K562 (cell line): Measurements from ENCODE around the gene CCDC69.

Experiments
- ARHGAP35 ChIP-seq: fragments of 450-650 bp; IDR thresholded peaks from 2 replicates; pipeline ENCODE4 v1.6.1; 2018; ENCODE audit not compliant: partially characterized antibody
- MYNN ChIP-seq, 2 experiments: sonication (generic); formaldehyde crosslinking in 1 of 2; IDR thresholded peaks; 2 replicates each; pipeline versions ENCODE4 v1.5.0 to v1.6.1; 2016 to 2020; ENCODE audit warnings: antibody characterized with exemption in 1 of 2, missing genetic modification reagents in 1 of 2
- NONO ChIP-seq, 2 experiments: fragments of 200-400 bp in 1 of 2; fragments of 450-650 bp in 1 of 2; formaldehyde crosslinking in 1 of 2; IDR thresholded peaks; 2 replicates each; pipeline ENCODE4 v1.6.1; 2017; ENCODE audit warnings: low read depth in 2 of 2, mild to moderate bottlenecking in 2 of 2, moderate library complexity in 2 of 2, low read length in 1 of 2
- SOX6 ChIP-seq: fragments of 450-650 bp; IDR thresholded peaks from 2 replicates; pipeline ENCODE4 v1.6.1; 2014; ENCODE audit warnings: mild to moderate bottlenecking
- TCF7L2 ChIP-seq: fragments of 150-350 bp; IDR thresholded peaks from 2 replicates; pipeline ENCODE4 v1.6.1; 2016; ENCODE audit warnings: low read depth, mild to moderate bottlenecking, low read length, moderate library complexity
- ZNF121 ChIP-seq: sonication (generic); formaldehyde crosslinking; conservative IDR thresholded peaks from 2 replicates; pipeline ENCODE4 v1.8.0; 2022; ENCODE audit warnings: missing genetic modification reagents
- TF ChIP-seq, protein P1 (sequence below): IDR thresholded peaks from 2 replicates; pipeline ENCODE4 v1.6.1; 2012; ENCODE audit warnings: low read depth, low read length, improper control_type of control experiment, borderline replicate concordance
- TF ChIP-seq, protein P2 (sequence below): sonication (generic); formaldehyde crosslinking; IDR thresholded peaks from 2 replicates; pipeline ENCODE4 v1.8.1; 2023; ENCODE audit warnings: missing genetic modification reagents, mild to moderate bottlenecking, borderline replicate concordance
- TF ChIP-seq, protein P3 (sequence below), 3 experiments: IDR thresholded peaks in 2 of 3; conservative IDR thresholded peaks in 1 of 3; 2 replicates each; pipeline ENCODE4 v1.5.1; 2011 to 2012; ENCODE audit warnings: low read length in 3 of 3, mild to moderate bottlenecking in 3 of 3, control low read depth in 2 of 3, improper control_type of control experiment in 1 of 3, inconsistent platforms in 1 of 3, low read depth in 1 of 3, mixed read lengths in 1 of 3, moderate library complexity in 1 of 3; ENCODE audit not compliant: insufficient read depth in 2 of 3
- TF ChIP-seq, protein P4 (sequence below), 2 experiments: IDR thresholded peaks; 2 replicates each; pipeline ENCODE4 v1.6.1; 2011; ENCODE audit warnings: borderline replicate concordance in 1 of 2, control low read depth in 1 of 2, low read depth in 1 of 2, low read length in 1 of 2, mild to moderate bottlenecking in 1 of 2, mixed read lengths in 1 of 2, moderate library complexity in 1 of 2; ENCODE audit not compliant: insufficient read depth in 1 of 2, insufficient read length in 1 of 2, poor library complexity in 1 of 2, severe bottlenecking in 1 of 2; ENCODE audit errors: extremely low read depth in 1 of 2

DNA sequence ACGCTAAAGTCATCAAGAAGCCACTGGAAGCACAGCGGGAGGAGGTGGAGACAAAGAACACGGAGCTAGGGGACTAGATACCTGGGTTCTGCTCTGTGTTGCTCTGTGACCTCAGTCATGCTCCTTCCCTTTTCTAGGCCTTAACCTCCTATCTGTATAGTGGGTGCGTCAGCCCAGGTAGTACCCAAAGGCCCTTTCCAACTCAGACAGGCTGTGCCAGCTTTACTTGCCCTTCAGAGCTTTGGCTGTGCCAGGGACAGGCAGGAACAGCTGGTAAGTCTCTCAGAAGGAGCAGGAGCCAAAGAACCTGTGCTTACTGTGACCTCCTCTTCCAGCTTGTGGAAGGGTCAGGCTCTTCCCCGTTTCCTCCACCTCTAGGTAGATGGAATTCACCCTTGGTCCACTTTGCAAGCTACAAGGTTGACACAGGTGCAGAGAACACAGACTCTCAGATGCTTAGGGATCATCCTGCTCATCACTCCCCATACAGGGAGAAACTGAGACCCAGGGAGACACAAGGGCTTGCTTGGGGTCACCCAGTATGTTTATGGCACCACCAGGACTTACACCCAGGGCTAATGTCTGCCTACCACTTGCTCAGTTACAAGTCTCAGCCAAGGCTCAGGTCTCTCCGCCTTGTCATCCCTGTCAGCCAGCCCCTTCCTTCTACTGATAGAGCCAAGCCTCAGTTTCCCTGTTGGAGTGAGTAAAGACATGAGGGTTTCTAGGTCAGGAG lies 1.7 kb downstream of the CCDC69 start:
- TF ChIP-seq MYNN (IDR thresholded peaks at IDR 0.05) (no peak), MYNN (CRISPR knock-in tag; IDR thresholded peaks at IDR 0.05) (no peak), ZNF121 (CRISPR knock-in tag) (no peak), ARHGAP35 (no peak), SOX6 (no peak), NONO (IDR thresholded peaks at IDR 0.05; ENCODE audit: low read depth in 2 of 2, low read length in 1 of 2) (no peak), TCF7L2 (no peak)
- TF ChIP-seq, protein P1, sequence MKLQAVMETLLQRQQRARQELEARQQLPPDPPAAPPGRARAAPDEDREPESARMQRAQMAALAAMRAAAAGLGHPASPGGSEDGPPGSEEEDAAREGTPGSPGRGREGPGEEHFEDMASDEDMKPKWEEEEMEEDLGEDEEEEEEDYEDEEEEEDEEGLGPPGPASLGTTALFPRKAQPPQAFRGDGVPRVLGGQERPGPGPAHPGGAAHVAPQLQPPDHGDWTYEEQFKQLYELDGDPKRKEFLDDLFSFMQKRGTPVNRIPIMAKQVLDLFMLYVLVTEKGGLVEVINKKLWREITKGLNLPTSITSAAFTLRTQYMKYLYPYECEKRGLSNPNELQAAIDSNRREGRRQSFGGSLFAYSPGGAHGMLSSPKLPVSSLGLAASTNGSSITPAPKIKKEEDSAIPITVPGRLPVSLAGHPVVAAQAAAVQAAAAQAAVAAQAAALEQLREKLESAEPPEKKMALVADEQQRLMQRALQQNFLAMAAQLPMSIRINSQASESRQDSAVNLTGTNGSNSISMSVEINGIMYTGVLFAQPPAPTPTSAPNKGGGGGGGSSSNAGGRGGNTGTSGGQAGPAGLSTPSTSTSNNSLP, result no peak
- TF ChIP-seq, protein P2, sequence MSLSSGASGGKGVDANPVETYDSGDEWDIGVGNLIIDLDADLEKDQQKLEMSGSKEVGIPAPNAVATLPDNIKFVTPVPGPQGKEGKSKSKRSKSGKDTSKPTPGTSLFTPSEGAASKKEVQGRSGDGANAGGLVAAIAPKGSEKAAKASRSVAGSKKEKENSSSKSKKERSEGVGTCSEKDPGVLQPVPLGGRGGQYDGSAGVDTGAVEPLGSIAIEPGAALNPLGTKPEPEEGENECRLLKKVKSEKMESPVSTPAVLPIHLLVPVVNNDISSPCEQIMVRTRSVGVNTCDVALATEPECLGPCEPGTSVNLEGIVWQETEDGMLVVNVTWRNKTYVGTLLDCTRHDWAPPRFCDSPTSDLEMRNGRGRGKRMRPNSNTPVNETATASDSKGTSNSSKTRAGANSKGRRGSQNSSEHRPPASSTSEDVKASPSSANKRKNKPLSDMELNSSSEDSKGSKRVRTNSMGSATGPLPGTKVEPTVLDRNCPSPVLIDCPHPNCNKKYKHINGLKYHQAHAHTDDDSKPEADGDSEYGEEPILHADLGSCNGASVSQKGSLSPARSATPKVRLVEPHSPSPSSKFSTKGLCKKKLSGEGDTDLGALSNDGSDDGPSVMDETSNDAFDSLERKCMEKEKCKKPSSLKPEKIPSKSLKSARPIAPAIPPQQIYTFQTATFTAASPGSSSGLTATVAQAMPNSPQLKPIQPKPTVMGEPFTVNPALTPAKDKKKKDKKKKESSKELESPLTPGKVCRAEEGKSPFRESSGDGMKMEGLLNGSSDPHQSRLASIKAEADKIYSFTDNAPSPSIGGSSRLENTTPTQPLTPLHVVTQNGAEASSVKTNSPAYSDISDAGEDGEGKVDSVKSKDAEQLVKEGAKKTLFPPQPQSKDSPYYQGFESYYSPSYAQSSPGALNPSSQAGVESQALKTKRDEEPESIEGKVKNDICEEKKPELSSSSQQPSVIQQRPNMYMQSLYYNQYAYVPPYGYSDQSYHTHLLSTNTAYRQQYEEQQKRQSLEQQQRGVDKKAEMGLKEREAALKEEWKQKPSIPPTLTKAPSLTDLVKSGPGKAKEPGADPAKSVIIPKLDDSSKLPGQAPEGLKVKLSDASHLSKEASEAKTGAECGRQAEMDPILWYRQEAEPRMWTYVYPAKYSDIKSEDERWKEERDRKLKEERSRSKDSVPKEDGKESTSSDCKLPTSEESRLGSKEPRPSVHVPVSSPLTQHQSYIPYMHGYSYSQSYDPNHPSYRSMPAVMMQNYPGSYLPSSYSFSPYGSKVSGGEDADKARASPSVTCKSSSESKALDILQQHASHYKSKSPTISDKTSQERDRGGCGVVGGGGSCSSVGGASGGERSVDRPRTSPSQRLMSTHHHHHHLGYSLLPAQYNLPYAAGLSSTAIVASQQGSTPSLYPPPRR (CRISPR knock-in tag), result no peak
- TF ChIP-seq, protein P3, sequence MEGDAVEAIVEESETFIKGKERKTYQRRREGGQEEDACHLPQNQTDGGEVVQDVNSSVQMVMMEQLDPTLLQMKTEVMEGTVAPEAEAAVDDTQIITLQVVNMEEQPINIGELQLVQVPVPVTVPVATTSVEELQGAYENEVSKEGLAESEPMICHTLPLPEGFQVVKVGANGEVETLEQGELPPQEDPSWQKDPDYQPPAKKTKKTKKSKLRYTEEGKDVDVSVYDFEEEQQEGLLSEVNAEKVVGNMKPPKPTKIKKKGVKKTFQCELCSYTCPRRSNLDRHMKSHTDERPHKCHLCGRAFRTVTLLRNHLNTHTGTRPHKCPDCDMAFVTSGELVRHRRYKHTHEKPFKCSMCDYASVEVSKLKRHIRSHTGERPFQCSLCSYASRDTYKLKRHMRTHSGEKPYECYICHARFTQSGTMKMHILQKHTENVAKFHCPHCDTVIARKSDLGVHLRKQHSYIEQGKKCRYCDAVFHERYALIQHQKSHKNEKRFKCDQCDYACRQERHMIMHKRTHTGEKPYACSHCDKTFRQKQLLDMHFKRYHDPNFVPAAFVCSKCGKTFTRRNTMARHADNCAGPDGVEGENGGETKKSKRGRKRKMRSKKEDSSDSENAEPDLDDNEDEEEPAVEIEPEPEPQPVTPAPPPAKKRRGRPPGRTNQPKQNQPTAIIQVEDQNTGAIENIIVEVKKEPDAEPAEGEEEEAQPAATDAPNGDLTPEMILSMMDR (IDR thresholded peaks at IDR 0.05 in 2 of 3, conservative IDR thresholded peaks at IDR 0.05 in 1 of 3; ENCODE audit: insufficient read depth in 2 of 3, low read depth in 1 of 3, low read length in 3 of 3), result no peak
- TF ChIP-seq, protein P4, sequence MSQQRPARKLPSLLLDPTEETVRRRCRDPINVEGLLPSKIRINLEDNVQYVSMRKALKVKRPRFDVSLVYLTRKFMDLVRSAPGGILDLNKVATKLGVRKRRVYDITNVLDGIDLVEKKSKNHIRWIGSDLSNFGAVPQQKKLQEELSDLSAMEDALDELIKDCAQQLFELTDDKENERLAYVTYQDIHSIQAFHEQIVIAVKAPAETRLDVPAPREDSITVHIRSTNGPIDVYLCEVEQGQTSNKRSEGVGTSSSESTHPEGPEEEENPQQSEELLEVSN (IDR thresholded peaks at IDR 0.05; ENCODE audit: borderline replicate concordance in 1 of 2, extremely low read depth in 1 of 2, insufficient read depth in 1 of 2, insufficient read length in 1 of 2, low read depth in 1 of 2, low read length in 1 of 2, poor library complexity in 1 of 2, severe bottlenecking in 1 of 2), result no peak
